GM18861 (cell line): Measurements from ENCODE around the gene PGM2L1.
"Not testable (repeated sequence)": the region's sequence is repeated elsewhere in the genome, so short reads cannot be mapped to it uniquely, and the experiment has no call there.

ENCODE experiments used
- ATAC-seq: cut with Tn5 transposase; IDR thresholded peaks from one replicate; pipeline ENCODE4 v1.9.1; 2021; ENCODE audit not compliant: unreplicated experiment

The PGM2L1 gene

GRCh38 chr11:74341921-74342320, 56.3 kb downstream of the PGM2L1 start:
- no peak for ATAC-seq

GRCh38 chr11:74339619-74340018, 58.6 kb downstream of the PGM2L1 start:
- no peak for ATAC-seq

- no peak for ATAC-seq
These were observed 59.3 kb downstream of the PGM2L1 start for GRCh38 chr11:74338963-74339362.

GRCh38 chr11:74333193-74333592, 65.0 kb downstream of the PGM2L1 start:
- ATAC-seq: no peak

GRCh38 chr11:74332291-74332690, 65.9 kb downstream of the PGM2L1 start:
- no peak for ATAC-seq

- not testable (repeated sequence) for ATAC-seq
These were observed 67.2 kb downstream of the PGM2L1 start for GRCh38 chr11:74331000-74331399.

- ATAC-seq: no peak
These were observed 68.0 kb downstream of the PGM2L1 start for GRCh38 chr11:74330075-74330858.

- ATAC-seq: no peak
These were observed 71.2 kb downstream of the PGM2L1 start for GRCh38 chr11:74327076-74327475.

GRCh38 chr11:74326665-74327064, 71.6 kb downstream of the PGM2L1 start:
- no peak for ATAC-seq

- no peak for ATAC-seq
These were observed 72.3 kb downstream of the PGM2L1 start for GRCh38 chr11:74325649-74326645.

GRCh38 chr11:74322667-74323066, 75.6 kb downstream of the PGM2L1 start:
- no peak for ATAC-seq

GRCh38 chr11:74321487-74322188, 76.6 kb downstream of the PGM2L1 start:
- no peak for ATAC-seq

GRCh38 chr11:74320538-74320937, 77.7 kb downstream of the PGM2L1 start:
- no peak for ATAC-seq

GRCh38 chr11:74319139-74319816, 79.0 kb downstream of the PGM2L1 start:
- no peak for ATAC-seq

- no peak for ATAC-seq
These were observed 79.8 kb downstream of the PGM2L1 start for GRCh38 chr11:74318241-74318932.

- no peak for ATAC-seq
These were observed 81.3 kb downstream of the PGM2L1 start for GRCh38 chr11:74316772-74317505.

GRCh38 chr11:74312326-74312725, 85.9 kb downstream of the PGM2L1 start:
- no peak for ATAC-seq

- ATAC-seq: no peak
These were observed 86.8 kb downstream of the PGM2L1 start, which contains the start of gene P4HA3 for GRCh38 chr11:74311352-74311926. Gene P4HA3 (minus strand): TSS chr11:74311640. CDS start chr11:74311611, 29 bp downstream.

- no peak for ATAC-seq
These were observed 87.4 kb downstream of the PGM2L1 start for GRCh38 chr11:74310857-74311256.
